NCI-H82 (cell line): Measurements from ENCODE around the gene FRS2.
A peak's percentile ranks its signal among the peaks of the same experiment; 100 is the strongest.

Experiments used
- DNase-seq: peaks from one replicate; lab custom pipeline; 2025; lab: John Stamatoyannopoulos, UW

The FRS2 gene

GRCh38 chr12:69533844-69534243 lies 63.7 kb downstream of the FRS2 start:
- DNase-seq, result no peak

- DNase-seq, result peak; percentile 26
Observed at GRCh38 chr12:69534389-69534822, 64.2 kb downstream of the FRS2 start.

- DNase-seq, result no peak
Observed at GRCh38 chr12:69540987-69541386, 70.8 kb downstream of the FRS2 start.

- DNase-seq, result no peak
Observed at GRCh38 chr12:69544087-69544486, 73.9 kb downstream of the FRS2 start.

GRCh38 chr12:69545081-69545480 lies 74.9 kb downstream of the FRS2 start:
- no peak for DNase-seq

- DNase-seq, result no peak
Observed at GRCh38 chr12:69546693-69547438, 76.7 kb downstream of the FRS2 start.

GRCh38 chr12:69548687-69549086 lies 78.5 kb downstream of the FRS2 start:
- no peak for DNase-seq

- DNase-seq, result no peak
Observed at GRCh38 chr12:69550569-69551350, 80.6 kb downstream of the FRS2 start.

- peak; percentile 66 for DNase-seq
Observed at GRCh38 chr12:69553628-69554248, 83.5 kb downstream of the FRS2 start.

GRCh38 chr12:69555461-69555860 lies 85.3 kb downstream of the FRS2 start:
- no peak for DNase-seq

GRCh38 chr12:69556383-69556782 lies 86.2 kb downstream of the FRS2 start:
- DNase-seq, result no peak

GRCh38 chr12:69563166-69563762 lies 93.1 kb downstream of the FRS2 start:
- DNase-seq, result no peak

- peak; percentile 6 for DNase-seq
Observed at GRCh38 chr12:69566603-69567002, 96.4 kb downstream of the FRS2 start.

GRCh38 chr12:69569236-69569635 lies 99.0 kb downstream of the FRS2 start:
- DNase-seq, result no peak

GRCh38 chr12:69570000-69570516 lies 99.9 kb downstream of the FRS2 start:
- DNase-seq, result no peak

- DNase-seq, result peak; percentile 85
Observed at GRCh38 chr12:69570545-69571399, 100.6 kb downstream of the FRS2 start.

- no peak for DNase-seq
Observed at GRCh38 chr12:69575346-69575745, 105.2 kb downstream of the FRS2 start.

- no peak for DNase-seq
Observed at GRCh38 chr12:69578283-69578682, 108.1 kb downstream of the FRS2 start.

- no peak for DNase-seq
Observed at GRCh38 chr12:69579029-69579428, 108.8 kb downstream of the FRS2 start.

GRCh38 chr12:69580074-69580473 lies 109.9 kb downstream of the FRS2 start:
- no peak for DNase-seq

- peak; percentile 44 for DNase-seq
Observed at GRCh38 chr12:69583203-69583602, 113.0 kb downstream of the FRS2 start.
